Purkinje cell (primary cell): Measurements from ENCODE around the gene PEA15. TPM values are rescaled to one million over a fixed set of nuclear protein-coding genes. Genes with fewer than 3 reads are reported as not detected.

Experiments used
- polyA plus RNA-seq: library from polyadenylated mRNA; unstranded; fragments of >200 nt; fragmentation: Nextera tagmentation; gene quantifications from 2 replicates; pipeline ENCODE4 v1.2.1, GENCODE V29; 2014

The PEA15 gene, protein sequence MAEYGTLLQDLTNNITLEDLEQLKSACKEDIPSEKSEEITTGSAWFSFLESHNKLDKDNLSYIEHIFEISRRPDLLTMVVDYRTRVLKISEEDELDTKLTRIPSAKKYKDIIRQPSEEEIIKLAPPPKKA
- polyA plus RNA-seq = 95.5 and 102 TPM in 2 replicates

GRCh38 chr1:160205242-160206035 is at the start of gene PEA15:
Gene PEA15, plus strand, starts transcription at chr1:160205384. Its CDS starts 6,161 bp downstream, at chr1:160211545.

GRCh38 chr1:160189649-160190625 is 15.2 kb upstream of the PEA15 start, which contains the start of gene CASQ1:
Gene CASQ1, plus strand, starts transcription at chr1:160190575. Its CDS starts 177 bp downstream, at chr1:160190752.

DNA sequence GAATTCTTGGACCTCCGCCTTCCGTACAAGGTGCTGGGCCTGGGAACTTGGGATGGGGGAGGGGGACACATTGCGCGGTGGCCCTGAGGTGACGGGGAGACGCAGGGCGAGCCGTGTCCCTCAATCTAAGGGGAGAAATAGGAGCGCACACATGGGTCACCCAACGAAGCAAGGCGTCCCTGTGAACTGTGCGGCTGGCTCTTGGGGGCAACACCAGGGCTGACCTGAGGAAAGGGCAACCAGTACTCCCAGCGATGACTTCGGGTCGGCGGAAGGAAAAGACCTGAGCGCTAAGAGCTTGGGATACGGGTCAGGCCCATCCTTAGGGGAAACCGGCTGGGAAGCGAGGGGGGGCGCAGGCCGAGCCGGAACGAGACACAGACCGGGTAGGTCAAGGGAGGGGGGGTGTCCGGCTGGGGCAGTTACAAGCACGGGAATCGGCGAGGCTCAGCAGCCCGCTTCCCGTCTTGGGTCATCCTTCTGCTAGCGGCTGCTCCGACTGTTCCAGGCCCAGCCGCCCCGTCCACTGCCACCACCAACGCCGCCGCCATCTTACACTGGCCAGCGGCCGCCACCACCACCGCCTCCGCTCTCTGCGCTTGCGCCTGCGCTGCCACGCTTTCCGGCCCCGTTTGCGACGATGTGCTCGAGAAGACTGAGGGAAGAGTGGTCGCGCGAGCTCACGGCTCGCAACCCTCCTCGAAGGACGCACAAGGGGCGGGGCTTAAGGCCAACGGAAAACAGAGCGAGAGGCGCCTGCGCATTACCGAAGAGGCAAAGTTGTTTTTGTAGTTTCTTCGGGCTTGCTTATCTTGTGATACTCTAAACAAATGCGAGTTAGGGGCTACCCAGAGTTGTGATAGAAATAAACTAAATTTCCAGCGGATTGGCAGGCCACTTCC is 57.0 kb downstream of the PEA15 start, which contains the start of gene DCAF8:
TSS of gene DCAF8 (minus strand) at position 657 of the 902 bp plus-strand sequence. CDS start 18,541 bp downstream, outside the sequence.

Other genes starting within 250 kb of the PEA15 start
- 8.0 and 10.7 TPM in 2 replicates for gene PIGM, start 173.4 kb upstream of the PEA15 start, polyA plus RNA-seq
- gene KCNJ10, start 135.2 kb upstream of the PEA15 start, polyA plus RNA-seq = 17.9 and 18.7 TPM in 2 replicates
- gene KCNJ9, start 123.8 kb upstream of the PEA15 start, polyA plus RNA-seq = 12.2 and 16.6 TPM in 2 replicates
- gene IGSF8, start 106.8 kb upstream of the PEA15 start, polyA plus RNA-seq = 6.4 and 17.5 TPM in 2 replicates
- gene ATP1A2, start 89.6 kb upstream of the PEA15 start, polyA plus RNA-seq = 60.5 and 65.4 TPM in 2 replicates
- not detected in 2 replicates for gene ATP1A4, start 53.8 kb upstream of the PEA15 start, polyA plus RNA-seq
- gene CASQ1, start 14.8 kb upstream of the PEA15 start, polyA plus RNA-seq = 3.3 and 18.4 TPM in 2 replicates
- gene DCAF8, start 57.2 kb downstream of the PEA15 start, polyA plus RNA-seq = 39.7 and 44.8 TPM in 2 replicates
- 19.3 and 21.9 TPM in 2 replicates for gene PEX19, start 79.7 kb downstream of the PEA15 start, polyA plus RNA-seq
- gene COPA, start 137.9 kb downstream of the PEA15 start, polyA plus RNA-seq = 54.6 and 87.0 TPM in 2 replicates
- gene NCSTN, start 138.0 kb downstream of the PEA15 start, polyA plus RNA-seq = 45.3 and 55.4 TPM in 2 replicates
- gene NHLH1, start 161.7 kb downstream of the PEA15 start, polyA plus RNA-seq = 1.7 and 4.6 TPM in 2 replicates
- gene VANGL2, start 195.2 kb downstream of the PEA15 start, polyA plus RNA-seq = not detected in 2 replicates